ENCODE results near the gene MSMB.
"Not testable (repeated sequence)": the region's sequence is repeated elsewhere in the genome, so short reads cannot be mapped to it uniquely, and the experiment has no call there.

MSMB gene

GRCh38 chr10:46077141-46077554, 31.1 kb upstream of the MSMB start:
- Mint-ChIP-seq H3K4me1 (no peaks in the 10 kb centered on the region), H3K9me3 (no peaks in the 10 kb centered on the region), H3K27me3 (peaks cover 6% of the 10 kb centered on the region), H3K27ac (no peak overlapping the region), H3K36me3 (no peaks in the 10 kb centered on the region), H3K4me3 (no peak overlapping the region)
- no peak for ATAC-seq

DNA sequence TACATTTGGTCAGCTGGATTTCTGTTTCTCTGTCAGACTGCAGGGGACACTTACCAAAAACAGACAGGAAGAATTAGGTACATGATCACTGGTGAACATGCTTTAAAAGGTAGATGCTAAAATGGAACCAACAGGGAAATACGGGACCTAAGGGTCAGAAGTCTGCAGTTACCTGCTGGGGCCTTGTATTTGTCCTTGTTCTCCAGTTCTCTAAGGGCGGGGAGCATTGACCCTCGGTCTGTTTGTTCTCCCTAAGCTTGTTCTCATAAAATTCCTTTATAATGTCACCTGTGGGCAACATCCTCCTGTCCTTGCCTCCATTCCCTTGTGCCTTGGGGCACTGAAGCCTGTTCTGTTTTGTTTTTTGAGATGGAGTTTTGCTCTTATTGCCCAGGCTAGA, 29.8 kb upstream of the MSMB start:
- Mint-ChIP-seq H3K4me1 (no peaks in the 10 kb centered on the region), H3K4me3 (no peak overlapping the region), H3K27me3 (peaks cover 6% of the 10 kb centered on the region), H3K9me3 (no peaks in the 10 kb centered on the region), H3K36me3 (no peaks in the 10 kb centered on the region), H3K27ac (no peak overlapping the region)
- ATAC-seq = no peak

DNA sequence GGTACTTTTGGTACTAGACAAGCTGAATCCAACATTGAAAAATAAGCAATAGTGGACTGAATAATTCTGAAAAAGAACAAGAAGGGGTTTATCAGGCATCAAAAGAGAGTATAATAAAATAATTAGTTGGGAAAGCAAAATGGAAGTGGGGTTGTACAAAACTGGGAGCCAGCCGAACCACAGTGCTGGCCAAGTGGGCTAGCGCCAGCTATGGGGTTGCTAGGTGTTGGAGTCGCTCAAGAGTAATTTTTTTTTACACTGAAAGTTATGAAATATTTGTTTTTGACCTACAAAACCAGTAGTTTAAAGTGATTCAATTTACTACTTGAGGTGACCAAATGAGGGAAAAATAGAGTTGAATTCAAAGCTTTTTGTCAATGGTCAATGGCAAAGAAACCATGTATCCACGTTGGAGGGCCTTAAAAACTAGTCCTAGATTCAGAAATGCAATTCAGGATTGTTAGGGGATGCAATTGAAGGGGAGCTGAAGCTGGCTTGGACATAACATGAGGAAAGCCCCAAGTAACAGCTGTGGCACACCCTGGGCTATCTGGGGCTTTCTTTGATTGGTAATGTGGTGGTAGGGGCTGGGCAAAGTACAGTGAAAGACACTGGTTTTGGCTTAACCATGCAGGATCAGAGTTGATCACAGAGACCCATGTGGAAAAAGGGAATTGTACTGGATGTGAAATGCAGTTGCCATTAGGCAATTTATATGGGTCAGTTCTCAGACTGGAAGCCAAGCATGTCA, 28.3 kb upstream of the MSMB start:
- Mint-ChIP-seq H3K36me3 (no peaks in the 10 kb centered on the region), H3K27ac (no peak overlapping the region), H3K27me3 (peaks cover 6% of the 10 kb centered on the region), H3K4me3 (no peak overlapping the region), H3K4me1 (no peaks in the 10 kb centered on the region), H3K9me3 (no peaks in the 10 kb centered on the region)
- ATAC-seq = no peak

GRCh38 chr10:46073564-46073963, 27.5 kb upstream of the MSMB start:
- H3K36me3 Mint-ChIP-seq = no peaks in the 10 kb centered on the region
- no peaks in the 10 kb centered on the region for H3K9me3 Mint-ChIP-seq
- ATAC-seq = no peak
- no peaks in the 10 kb centered on the region for H3K4me1 Mint-ChIP-seq
- H3K27ac Mint-ChIP-seq = no peak overlapping the region
- no peak overlapping the region for H3K4me3 Mint-ChIP-seq
- no peaks in the 10 kb centered on the region for H3K27me3 Mint-ChIP-seq

- H3K4me1 Mint-ChIP-seq = no peaks in the 10 kb centered on the region
- no peaks in the 10 kb centered on the region for H3K9me3 Mint-ChIP-seq
- no peak overlapping the region for H3K27ac Mint-ChIP-seq
- no peak for ATAC-seq
- no peaks in the 10 kb centered on the region for H3K36me3 Mint-ChIP-seq
- H3K27me3 Mint-ChIP-seq = no peaks in the 10 kb centered on the region
- H3K4me3 Mint-ChIP-seq = no peak overlapping the region
These were observed 24.7 kb upstream of the MSMB start for GRCh38 chr10:46070749-46071148.

GRCh38 chr10:46069771-46070463, 23.8 kb upstream of the MSMB start:
- no peaks in the 10 kb centered on the region for H3K27me3 Mint-ChIP-seq
- H3K4me1 Mint-ChIP-seq = no peaks in the 10 kb centered on the region
- no peak for ATAC-seq
- H3K36me3 Mint-ChIP-seq = no peaks in the 10 kb centered on the region
- no peak overlapping the region for H3K4me3 Mint-ChIP-seq
- no peak overlapping the region for H3K27ac Mint-ChIP-seq
- H3K9me3 Mint-ChIP-seq = no peaks in the 10 kb centered on the region

DNA sequence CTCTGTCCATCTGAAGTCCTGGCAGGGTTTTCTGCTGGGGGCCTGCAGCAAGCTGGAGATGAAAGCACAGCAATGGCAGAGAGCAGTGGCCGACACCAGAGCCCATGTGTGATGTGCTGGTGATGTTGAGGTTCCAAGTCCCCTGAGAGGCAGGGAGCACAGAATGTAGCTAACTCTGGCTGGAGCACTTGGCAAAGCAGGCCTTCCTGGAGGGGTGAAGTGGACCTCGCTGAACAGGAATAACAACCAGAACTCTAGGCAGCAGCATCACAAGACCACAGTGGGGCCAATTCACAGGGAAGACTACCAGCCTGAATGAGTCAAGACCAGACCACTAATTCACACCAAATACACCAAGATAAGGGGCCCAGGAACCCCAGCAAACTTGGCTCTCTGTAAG, 22.8 kb upstream of the MSMB start:
- Mint-ChIP-seq H3K4me3 (no peak overlapping the region), H3K4me1 (no peaks in the 10 kb centered on the region), H3K27me3 (peaks cover 6% of the 10 kb centered on the region), H3K36me3 (no peaks in the 10 kb centered on the region), H3K27ac (no peak overlapping the region), H3K9me3 (no peaks in the 10 kb centered on the region)
- no peak for ATAC-seq

DNA sequence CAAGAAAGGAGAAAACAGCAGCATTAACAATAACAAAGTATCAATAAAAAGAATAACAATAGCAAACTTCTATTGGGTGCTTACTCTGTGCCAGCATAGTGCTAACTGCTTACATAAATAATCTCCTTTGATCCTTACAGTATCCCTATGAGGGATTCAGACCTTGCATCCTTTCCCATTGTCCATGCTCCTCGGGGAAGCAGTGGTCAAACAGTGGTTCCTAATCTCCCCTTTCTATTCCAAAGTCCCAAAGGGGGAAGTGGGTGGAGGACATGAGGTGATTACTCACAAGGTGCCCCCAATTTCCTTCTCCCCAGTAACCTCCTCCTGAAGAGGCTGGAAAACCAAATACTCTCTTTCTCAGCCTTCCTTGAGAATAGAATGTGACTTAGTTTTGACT, 22.0 kb upstream of the MSMB start:
- Mint-ChIP-seq H3K27ac (no peak overlapping the region), H3K36me3 (no peaks in the 10 kb centered on the region), H3K4me3 (no peak overlapping the region), H3K9me3 (no peaks in the 10 kb centered on the region), H3K27me3 (peaks cover 14% of the 10 kb centered on the region), H3K4me1 (no peaks in the 10 kb centered on the region)
- ATAC-seq = no peak

GRCh38 chr10:46064269-46064817, 18.3 kb upstream of the MSMB start:
- Mint-ChIP-seq H3K27ac (no peak overlapping the region), H3K27me3 (peaks cover 22% of the 10 kb centered on the region), H3K36me3 (no peaks in the 10 kb centered on the region), H3K4me1 (no peaks in the 10 kb centered on the region), H3K4me3 (no peak overlapping the region), H3K9me3 (no peaks in the 10 kb centered on the region)
- no peak for ATAC-seq

DNA sequence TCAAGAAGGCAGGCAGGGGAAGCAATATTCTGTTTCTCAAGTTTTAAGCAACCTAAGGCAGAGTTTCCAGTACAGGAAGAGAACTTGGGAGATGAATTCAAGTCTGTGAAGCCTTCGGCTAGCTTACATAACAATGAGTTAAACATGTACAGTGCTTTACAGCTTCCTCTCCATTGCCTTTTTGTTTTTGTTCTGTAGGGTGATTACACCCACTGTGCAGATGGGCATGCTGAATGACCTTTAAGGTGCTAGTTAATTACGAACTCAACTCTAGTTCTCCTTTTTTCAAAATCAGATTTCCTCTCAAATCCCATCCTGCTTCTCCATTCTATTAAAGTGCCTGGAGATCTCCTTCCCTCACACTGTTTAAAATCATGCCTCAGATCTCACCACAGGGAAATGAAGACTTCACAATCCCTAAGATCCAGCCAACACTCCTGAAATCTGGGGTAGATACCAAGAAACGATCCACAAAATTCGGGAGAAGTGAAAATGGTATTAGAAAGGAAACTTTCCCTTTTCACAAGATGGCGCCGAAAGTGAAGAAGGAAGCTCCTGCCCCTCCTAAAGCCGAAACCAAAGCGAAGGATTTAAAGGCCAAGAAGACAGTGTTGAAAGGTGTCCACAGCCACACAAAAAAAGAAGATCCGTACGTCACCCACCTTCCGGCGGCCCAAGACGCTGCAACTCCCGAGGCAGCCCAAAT, 16.8 kb upstream of the MSMB start:
- Mint-ChIP-seq H3K4me3 (no peak overlapping the region), H3K4me1 (no peaks in the 10 kb centered on the region), H3K27ac (no peak overlapping the region), H3K27me3 (peaks cover 22% of the 10 kb centered on the region), H3K9me3 (no peaks in the 10 kb centered on the region), H3K36me3 (no peaks in the 10 kb centered on the region)
- ATAC-seq = no peak

DNA sequence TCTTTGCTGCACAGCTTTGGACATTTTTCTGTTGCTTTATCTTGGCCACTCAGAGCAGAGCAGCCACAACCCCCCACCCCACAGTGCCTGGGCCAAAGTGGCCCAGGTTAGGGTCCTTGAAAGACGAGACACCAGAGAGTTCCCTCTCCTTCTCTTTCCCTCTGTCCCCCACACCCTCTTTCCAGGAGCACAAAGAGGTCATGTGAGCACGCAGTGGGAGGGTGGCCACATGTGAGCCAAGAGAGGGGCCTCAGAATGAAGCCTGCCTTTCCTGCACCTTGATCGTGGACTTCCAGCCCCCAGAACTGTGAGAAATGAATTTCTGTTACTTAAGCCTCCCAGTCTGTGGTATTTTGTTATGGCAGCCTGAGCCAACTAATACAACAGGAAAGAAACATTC, 14.6 kb upstream of the MSMB start:
- ATAC-seq = no peak
- Mint-ChIP-seq H3K9me3 (peaks cover 10% of the 10 kb centered on the region), H3K36me3 (peaks cover 9% of the 10 kb centered on the region), H3K4me1 (no peaks in the 10 kb centered on the region), H3K27ac (no peak overlapping the region), H3K4me3 (no peak overlapping the region), H3K27me3 (peaks cover 32% of the 10 kb centered on the region)

DNA sequence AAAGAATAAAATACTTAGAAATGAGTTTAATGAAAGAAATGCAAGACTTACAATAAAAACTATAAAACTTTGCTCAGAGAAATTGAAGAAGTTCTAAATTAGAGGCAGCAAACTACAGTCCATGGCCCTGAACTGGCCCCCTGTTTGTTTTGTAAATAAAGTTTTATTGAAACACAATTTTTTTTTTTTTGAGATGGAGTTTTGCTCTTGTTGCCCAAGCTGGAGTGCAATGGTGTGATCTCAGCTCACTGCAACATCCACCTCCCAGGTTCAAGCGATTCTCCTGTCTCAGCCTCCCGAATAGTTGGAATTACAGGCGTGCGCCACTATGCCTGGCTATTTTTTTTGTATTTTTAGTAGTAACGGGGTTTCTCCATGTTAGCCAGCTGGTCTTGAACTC, 11.9 kb upstream of the MSMB start:
- not testable (repeated sequence) for H3K27ac Mint-ChIP-seq, H3K9me3 Mint-ChIP-seq, H3K4me3 Mint-ChIP-seq, ATAC-seq, H3K4me1 Mint-ChIP-seq, H3K36me3 Mint-ChIP-seq
- H3K27me3 Mint-ChIP-seq = peaks cover 16% of the 10 kb centered on the region

DNA sequence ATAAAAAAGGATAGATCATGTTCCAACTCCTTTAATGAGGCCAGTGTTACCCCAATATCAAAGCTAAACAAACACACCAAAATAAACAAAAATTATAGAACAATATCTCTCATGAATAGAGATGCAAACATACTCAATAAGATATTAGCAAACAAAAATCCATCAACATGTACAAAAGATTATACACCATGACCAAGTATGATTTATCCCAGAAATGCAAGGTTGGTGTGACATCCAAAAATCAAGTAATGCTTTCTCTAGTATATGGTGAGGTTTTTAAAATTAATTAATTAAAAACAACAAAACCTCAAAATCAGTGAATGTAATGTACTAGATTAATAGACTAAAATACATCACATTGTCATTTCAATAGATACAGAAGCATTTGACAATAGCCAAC, 11.0 kb upstream of the MSMB start:
- peaks cover 9% of the 10 kb centered on the region for H3K36me3 Mint-ChIP-seq
- peaks cover 10% of the 10 kb centered on the region for H3K27me3 Mint-ChIP-seq
- no peak for ATAC-seq
- H3K4me1 Mint-ChIP-seq = no peaks in the 10 kb centered on the region
- no peak overlapping the region for H3K27ac Mint-ChIP-seq
- no peak overlapping the region for H3K4me3 Mint-ChIP-seq
- peaks cover 10% of the 10 kb centered on the region for H3K9me3 Mint-ChIP-seq

- H3K4me3 Mint-ChIP-seq = no peak overlapping the region
- H3K27ac Mint-ChIP-seq = no peak overlapping the region
- H3K9me3 Mint-ChIP-seq = peaks cover 10% of the 10 kb centered on the region
- no peak for ATAC-seq
- H3K27me3 Mint-ChIP-seq = peaks cover 10% of the 10 kb centered on the region
- H3K36me3 Mint-ChIP-seq = peaks cover 9% of the 10 kb centered on the region
- no peaks in the 10 kb centered on the region for H3K4me1 Mint-ChIP-seq
These were observed 9.7 kb upstream of the MSMB start for GRCh38 chr10:46055771-46056170.

- H3K9me3 Mint-ChIP-seq = peaks cover 10% of the 10 kb centered on the region
- peaks cover 9% of the 10 kb centered on the region for H3K36me3 Mint-ChIP-seq
- no peak overlapping the region for H3K4me3 Mint-ChIP-seq
- H3K27ac Mint-ChIP-seq = no peak overlapping the region
- ATAC-seq = no peak
- no peaks in the 10 kb centered on the region for H3K4me1 Mint-ChIP-seq
- peaks cover 10% of the 10 kb centered on the region for H3K27me3 Mint-ChIP-seq
These were observed 7.7 kb upstream of the MSMB start for GRCh38 chr10:46053534-46054434.
